Body of pancreas (tissue), 4 donors: ENCODE results near the gene KNCN. TPM values are rescaled to one million over a fixed set of nuclear protein-coding genes. Genes with fewer than 3 reads are reported as not detected.
A peak's percentile ranks its signal among the peaks of the same experiment; 100 is the strongest.

Experiments used
- ATAC-seq: fragments of 150-250 bp; one replicate; pipeline ENCODE4 v1.9.1; 2016
- DNase-seq, 4 donors: peaks; one replicate each; pipeline ENCODE4 v3.0.0-alpha.2; 2019
- H3K27ac ChIP-seq, 4 donors: fragments of 200-600 bp; sonication (generic); 1 replicate in 3 of 4; 2 replicates in 1 of 4; pipeline versions ENCODE4 v1.5.1 to v1.6.1; 2016 to 2019; ENCODE audit warnings: mild to moderate bottlenecking in 1 of 4, mixed read lengths in 1 of 4, moderate library complexity in 1 of 4
- H3K27me3 ChIP-seq, 2 donors: fragments of 200-600 bp; sonication (generic); one replicate each; pipeline ENCODE4 v1.6.0; 2016; ENCODE audit warnings: mild to moderate bottlenecking in 1 of 2
- H3K36me3 ChIP-seq, 2 donors: fragments of 200-600 bp; sonication (generic); replicated peaks in 1 of 2; 2 replicates each; pipeline ENCODE4 v1.5.1; 2016; ENCODE audit warnings: low read depth in 2 of 2; ENCODE audit not compliant: insufficient read depth in 1 of 2
- H3K4me1 ChIP-seq: fragments of 200-600 bp; sonication (generic); one replicate; pipeline ENCODE4 v1.6.0; 2016
- H3K4me3 ChIP-seq, 2 donors: fragments of 200-600 bp; sonication (generic); 1 replicate in 1 of 2; 2 replicates in 1 of 2; pipeline ENCODE4 v1.5.1; 2016 to 2019
- H3K9me3 ChIP-seq, 3 donors: fragments of 200-600 bp; sonication (generic); 1 replicate in 2 of 3; 2 replicates in 1 of 3; pipeline ENCODE4 v1.5.1; 2016
- POLR2A ChIP-seq, 3 donors: fragments of 450-650 bp; IDR thresholded peaks; one replicate each; pipeline ENCODE4 v1.6.1; 2016; ENCODE audit warnings: antibody characterized with exemption in 3 of 3, mild to moderate bottlenecking in 2 of 3
- WGBS, 2 donors: methylation state at CpG; one replicate each; pipeline ENCODE4 v1.1.5; 2017; 5-methylcytosine and 5-hydroxymethylcytosine counted together
- intact Hi-C: fragments of 100-400 bp; cut with DNase I; formaldehyde crosslinking; loops from one replicate; pipeline ENCODE4 v1.15.1; 2023
- total RNA-seq, 2 donors: library from RNA; depleted of rRNA; stranded (reverse); fragments of >200 nt; gene quantifications; one replicate each; pipeline ENCODE4 v1.1.0, GENCODE V29; 2016
- TF ChIP-seq, protein P1 (sequence below), 7 experiments: fragments of 450-650 bp in 4 of 7; fragments of 200-600 bp in 3 of 7; sonication (generic) in 3 of 7; IDR thresholded peaks; one replicate each; pipeline ENCODE4 v1.5.1; 2016 to 2019; ENCODE audit warnings: antibody characterized with exemption in 7 of 7

Gene KNCN
- total RNA-seq, 2 donors from 2014 or later, result not detected

DNA sequence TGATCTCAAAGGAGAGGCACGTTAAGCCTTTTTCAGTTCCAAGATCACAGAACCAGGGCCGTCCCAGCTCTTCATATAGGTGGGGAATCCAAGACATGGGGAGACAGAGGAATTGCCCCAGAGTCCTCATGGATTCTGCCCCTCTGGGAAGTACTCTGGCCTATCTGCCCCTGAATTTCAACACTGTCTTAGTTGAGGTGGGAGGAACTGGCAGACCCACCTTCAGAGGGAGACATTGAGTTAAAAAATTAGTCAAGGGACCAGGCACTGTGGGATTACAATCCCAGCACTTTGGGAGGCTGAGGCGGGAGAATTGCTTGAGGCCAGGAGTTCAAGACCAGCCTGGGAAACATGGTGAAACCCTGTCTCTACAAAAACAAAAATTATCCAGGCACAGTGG is 2.1 kb upstream of the KNCN start:
- intact Hi-C loops, result no loop called here
- no peak overlapping the region for H3K4me3 ChIP-seq
- ATAC-seq (no peak), DNase-seq (no peak)
- no peaks in the 10 kb centered on the region for H3K9me3 ChIP-seq
- WGBS, 2 donors, result 90 to 91% methylated on average over 3 of the region's 3 CpGs
- no peak overlapping the region for H3K27ac ChIP-seq
- no peak for TF ChIP-seq POLR2A (IDR thresholded peaks at IDR 0.05)
- TF ChIP-seq, protein P1, sequence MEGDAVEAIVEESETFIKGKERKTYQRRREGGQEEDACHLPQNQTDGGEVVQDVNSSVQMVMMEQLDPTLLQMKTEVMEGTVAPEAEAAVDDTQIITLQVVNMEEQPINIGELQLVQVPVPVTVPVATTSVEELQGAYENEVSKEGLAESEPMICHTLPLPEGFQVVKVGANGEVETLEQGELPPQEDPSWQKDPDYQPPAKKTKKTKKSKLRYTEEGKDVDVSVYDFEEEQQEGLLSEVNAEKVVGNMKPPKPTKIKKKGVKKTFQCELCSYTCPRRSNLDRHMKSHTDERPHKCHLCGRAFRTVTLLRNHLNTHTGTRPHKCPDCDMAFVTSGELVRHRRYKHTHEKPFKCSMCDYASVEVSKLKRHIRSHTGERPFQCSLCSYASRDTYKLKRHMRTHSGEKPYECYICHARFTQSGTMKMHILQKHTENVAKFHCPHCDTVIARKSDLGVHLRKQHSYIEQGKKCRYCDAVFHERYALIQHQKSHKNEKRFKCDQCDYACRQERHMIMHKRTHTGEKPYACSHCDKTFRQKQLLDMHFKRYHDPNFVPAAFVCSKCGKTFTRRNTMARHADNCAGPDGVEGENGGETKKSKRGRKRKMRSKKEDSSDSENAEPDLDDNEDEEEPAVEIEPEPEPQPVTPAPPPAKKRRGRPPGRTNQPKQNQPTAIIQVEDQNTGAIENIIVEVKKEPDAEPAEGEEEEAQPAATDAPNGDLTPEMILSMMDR (IDR thresholded peaks at IDR 0.05), result no peak
- H3K27me3 ChIP-seq, result no peaks in the 10 kb centered on the region
- H3K36me3 ChIP-seq, result peaks cover 0 to 3% of the 10 kb centered on the region in 2 donors
- peaks cover 6% of the 10 kb centered on the region for H3K4me1 ChIP-seq

DNA sequence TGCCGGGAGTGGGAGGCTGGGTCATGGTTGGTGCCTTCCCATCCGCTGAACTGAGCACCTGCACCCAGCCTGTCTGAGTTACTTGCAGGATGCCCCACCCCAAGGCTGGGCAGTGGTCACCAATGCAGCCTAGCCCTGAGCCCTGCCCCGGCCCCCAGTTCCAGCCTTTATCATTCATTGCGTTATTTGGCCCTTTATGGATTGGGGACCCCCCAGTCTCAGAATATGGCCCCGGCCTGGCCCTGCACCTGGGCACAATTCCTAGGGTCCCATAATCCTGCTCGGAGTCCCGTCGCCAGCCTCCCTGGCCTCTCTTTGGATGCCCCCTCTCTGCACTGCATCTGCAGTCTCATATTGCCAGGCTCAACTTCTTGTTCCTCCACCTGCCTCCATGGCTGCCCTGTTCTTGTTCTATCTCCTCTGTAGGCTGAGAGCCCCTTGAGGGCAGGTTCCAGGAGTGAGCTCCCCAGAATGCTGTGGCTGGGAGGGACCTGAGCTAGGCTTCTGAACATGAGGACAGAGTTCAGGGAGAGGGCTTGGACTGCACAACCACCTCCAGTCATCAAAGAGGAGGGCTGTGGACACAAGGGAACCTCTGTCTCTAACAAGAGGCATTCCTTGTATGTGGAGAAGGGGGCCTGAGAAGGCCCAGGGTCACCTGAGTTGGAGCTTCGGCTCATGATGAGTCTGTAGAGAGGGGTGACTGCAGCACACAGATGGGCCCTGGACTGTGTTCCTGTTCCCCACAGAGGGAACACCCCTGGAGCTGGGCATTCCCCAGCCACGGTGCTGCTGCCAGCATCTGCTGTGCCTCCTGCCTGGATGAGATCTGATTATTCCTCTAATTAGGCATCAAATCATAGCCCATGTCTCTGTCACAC is 1.1 kb upstream of the KNCN start:
- no peaks in the 10 kb centered on the region for H3K36me3 ChIP-seq
- no peaks in the 10 kb centered on the region for H3K9me3 ChIP-seq
- peaks cover 6% of the 10 kb centered on the region for H3K4me1 ChIP-seq
- H3K27me3 ChIP-seq, result no peaks in the 10 kb centered on the region
- ATAC-seq (no peak), DNase-seq (no peak)
- no peak overlapping the region for H3K4me3 ChIP-seq
- 79 to 84% methylated on average over 9 of the region's 10 CpGs for WGBS, 2 donors
- intact Hi-C loops, result no loop called here
- no peak for TF ChIP-seq POLR2A (IDR thresholded peaks at IDR 0.05)
- TF ChIP-seq, protein P1 (IDR thresholded peaks at IDR 0.05), result no peak
- H3K27ac ChIP-seq, result no peak overlapping the region

DNA sequence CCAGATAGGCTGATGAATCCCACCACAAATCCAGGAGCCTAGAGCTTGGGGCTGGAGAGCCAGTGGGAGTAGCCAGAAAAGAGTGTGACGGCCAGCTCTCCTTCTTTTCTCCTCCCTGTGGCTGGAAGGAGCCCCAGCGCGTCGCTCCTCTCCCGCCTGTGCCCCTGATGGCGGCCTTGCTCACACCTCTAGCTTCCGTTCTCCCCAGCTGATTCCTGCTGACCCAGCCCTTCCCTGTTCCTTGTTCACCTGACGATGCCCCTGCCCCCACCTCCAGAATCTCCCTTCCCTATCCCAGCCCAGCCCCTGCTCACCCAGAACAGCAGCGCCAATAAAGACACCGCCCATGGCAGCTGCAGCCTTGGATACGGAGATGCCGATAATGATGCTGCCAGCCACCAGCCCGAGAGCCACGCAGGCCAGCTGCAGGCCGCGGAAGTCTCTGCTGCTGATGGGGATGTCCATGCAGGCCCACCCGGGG is 656 bp downstream of the KNCN start:
- Histone ChIP-seq H3K36me3 (no peaks in the 10 kb centered on the region), H3K4me3 (no peak overlapping the region), H3K9me3 (no peaks in the 10 kb centered on the region), H3K27ac (no peak overlapping the region), H3K27me3 (no peaks in the 10 kb centered on the region), H3K4me1 (no peaks in the 10 kb centered on the region)
- WGBS, 2 donors, result 62 to 66% methylated on average over 12 to 16 of the region's 17 CpGs
- intact Hi-C loops, result no loop called here
- no peak for DNase-seq
- TF ChIP-seq, protein P1 (IDR thresholded peaks at IDR 0.05), result no peak
- no peak for ATAC-seq

DNA sequence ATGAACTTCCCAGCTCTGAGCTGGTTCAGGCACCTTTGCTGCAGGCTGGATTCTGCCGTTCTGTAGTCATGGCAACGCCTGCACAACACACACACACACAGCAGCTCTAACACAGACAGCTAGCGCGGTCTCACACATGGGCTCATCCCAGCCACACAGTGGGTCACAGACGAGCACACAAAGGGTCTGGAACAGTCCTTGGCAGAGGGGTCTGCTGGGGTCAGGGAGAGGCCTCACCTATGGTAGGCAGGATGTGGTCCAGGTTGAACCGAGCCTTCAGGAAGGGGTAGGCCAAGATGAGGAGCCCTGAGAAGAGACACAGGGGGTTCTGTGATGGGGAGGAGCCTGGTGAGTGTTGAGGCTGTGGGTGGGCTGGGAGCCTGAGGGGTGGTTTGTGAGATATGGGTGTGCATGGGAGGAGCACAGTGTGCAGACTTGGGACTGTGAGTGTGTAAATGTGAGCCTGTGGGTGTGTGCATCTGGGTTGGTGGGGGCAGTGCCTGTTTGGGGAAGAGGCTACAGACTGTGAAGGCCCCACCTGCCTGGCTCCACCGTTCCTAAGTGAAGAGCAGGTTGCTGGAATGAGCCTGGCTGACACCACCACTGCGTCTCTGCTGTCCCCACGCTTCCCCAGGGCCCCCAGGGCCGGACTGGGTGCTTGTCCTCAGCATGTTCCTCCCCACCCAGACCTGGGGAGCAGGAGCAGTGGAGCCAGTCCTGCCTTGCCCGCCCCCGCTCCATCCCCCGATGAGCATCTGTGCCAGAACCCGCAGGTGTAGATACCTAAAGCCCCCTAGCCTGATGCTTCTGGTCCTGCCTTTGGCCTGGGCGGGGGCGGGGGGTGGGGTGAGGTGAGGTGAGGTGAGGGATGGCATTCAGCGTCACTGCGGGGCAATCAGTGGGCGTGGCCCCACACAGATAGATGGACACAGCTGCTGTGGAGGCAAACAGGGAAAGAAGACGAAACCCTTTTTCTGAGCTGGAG is 1.5 kb downstream of the KNCN start:
- Histone ChIP-seq H3K4me1 (no peaks in the 10 kb centered on the region), H3K4me3 (no peak overlapping the region), H3K9me3 (no peaks in the 10 kb centered on the region), H3K36me3 (no peaks in the 10 kb centered on the region), H3K27ac (no peak overlapping the region), H3K27me3 (no peaks in the 10 kb centered on the region)
- intact Hi-C loops, result no loop called here
- ATAC-seq, result no peak
- 45 to 67% methylated on average over 10 to 19 of the region's 20 CpGs for WGBS, 2 donors
- peak in 1 of 4 donors; percentile 28 for DNase-seq
- no peak for TF ChIP-seq POLR2A (IDR thresholded peaks at IDR 0.05)
